Body of pancreas (tissue), 4 donors: Measurements from ENCODE around the gene TNFRSF4.

ENCODE experiments used
- CTCF ChIP-seq, 7 experiments: fragments of 450-650 bp in 4 of 7; fragments of 200-600 bp in 3 of 7; sonication (generic) in 3 of 7; IDR thresholded peaks; one replicate each; pipeline ENCODE4 v1.5.1; 2016 to 2019; ENCODE audit warnings: antibody characterized with exemption in 7 of 7
- POLR2A ChIP-seq, 3 donors: fragments of 450-650 bp; IDR thresholded peaks; one replicate each; pipeline ENCODE4 v1.6.1; 2016; ENCODE audit warnings: antibody characterized with exemption in 3 of 3, mild to moderate bottlenecking in 2 of 3

GRCh38 chr1:1197188-1197500 lies 16.8 kb downstream of the TNFRSF4 start:
- TF ChIP-seq CTCF (IDR thresholded peaks at IDR 0.05): no peak
- TF ChIP-seq POLR2A (IDR thresholded peaks at IDR 0.05): no peak
